GM19438 (cell line): ENCODE data around the gene ERG.

Experiments
- ATAC-seq: cut with Tn5 transposase; IDR thresholded peaks from one replicate; pipeline ENCODE4 v1.9.1; 2021; ENCODE audit warnings: low read depth; ENCODE audit not compliant: unreplicated experiment

The ERG gene

GRCh38 chr21:38400195-38400919 is 97.9 kb downstream of the ERG start:
- ATAC-seq: no peak

- no peak for ATAC-seq
These were observed 99.2 kb downstream of the ERG start for GRCh38 chr21:38399103-38399502.

GRCh38 chr21:38396325-38396724 is 102.0 kb downstream of the ERG start:
- ATAC-seq: no peak

- no peak for ATAC-seq
These were observed 102.7 kb downstream of the ERG start for GRCh38 chr21:38395581-38395980.

GRCh38 chr21:38392661-38393060 is 105.6 kb downstream of the ERG start:
- no peak for ATAC-seq

- no peak for ATAC-seq
These were observed 108.4 kb downstream of the ERG start for GRCh38 chr21:38389896-38390295.

GRCh38 chr21:38389354-38389676 is 109.0 kb downstream of the ERG start:
- no peak for ATAC-seq

GRCh38 chr21:38388647-38389353 is 109.5 kb downstream of the ERG start:
- no peak for ATAC-seq

- no peak for ATAC-seq
These were observed 110.1 kb downstream of the ERG start for GRCh38 chr21:38388203-38388602.

GRCh38 chr21:38386967-38387366 is 111.3 kb downstream of the ERG start:
- no peak for ATAC-seq

GRCh38 chr21:38385427-38386175 is 112.7 kb downstream of the ERG start:
- no peak for ATAC-seq

GRCh38 chr21:38384675-38385426 is 113.4 kb downstream of the ERG start:
- no peak for ATAC-seq

GRCh38 chr21:38384238-38384560 is 114.1 kb downstream of the ERG start:
- ATAC-seq: no peak

- ATAC-seq: no peak
These were observed 114.7 kb downstream of the ERG start for GRCh38 chr21:38383411-38384237.

- ATAC-seq: no peak
These were observed 117.7 kb downstream of the ERG start for GRCh38 chr21:38380481-38381137.

- no peak for ATAC-seq
These were observed 119.1 kb downstream of the ERG start for GRCh38 chr21:38379147-38379546.

GRCh38 chr21:38377165-38378088 is 120.8 kb downstream of the ERG start:
- ATAC-seq: no peak

- no peak for ATAC-seq
These were observed 121.6 kb downstream of the ERG start for GRCh38 chr21:38376693-38377092.

- ATAC-seq: no peak
These were observed 122.0 kb downstream of the ERG start for GRCh38 chr21:38376235-38376634.
